HepG2 (cell line): ENCODE results near the gene SMYD2. TPM values are rescaled to one million over a fixed set of nuclear protein-coding genes. Genes with fewer than 3 reads are reported as not detected.

ENCODE experiments used
- DMAP1 ChIP-seq: IDR thresholded peaks from 2 replicates; pipeline ENCODE4 v1.6.1; 2016
- ELF4 ChIP-seq: sonication (generic); formaldehyde crosslinking; IDR thresholded peaks from 2 replicates; pipeline ENCODE4 v1.5.0; 2020; ENCODE audit warnings: missing genetic modification reagents, mild to moderate bottlenecking, moderate library complexity, borderline replicate concordance
- FOXJ3 ChIP-seq: sonication (generic); formaldehyde crosslinking; IDR thresholded peaks from 2 replicates; pipeline ENCODE4 v1.4.0; 2020; ENCODE audit warnings: missing genetic modification reagents, mild to moderate bottlenecking, borderline replicate concordance
- HOXD1 ChIP-seq: sonication (generic); formaldehyde crosslinking; IDR thresholded peaks from 2 replicates; pipeline ENCODE4 v1.5.0; 2020; ENCODE audit warnings: missing genetic modification reagents
- KAT2B ChIP-seq: fragments of 150-350 bp; IDR thresholded peaks from 2 replicates; pipeline ENCODE4 v1.6.1; 2014; ENCODE audit warnings: low read depth, low read length, borderline replicate concordance
- KDM5A ChIP-seq: fragments of 200-600 bp; sonication (generic); IDR thresholded peaks from 2 replicates; pipeline ENCODE4 v1.7.0; 2018; ENCODE audit warnings: antibody characterized with exemption, mild to moderate bottlenecking, low read length, borderline replicate concordance
- TSC22D2 ChIP-seq: sonication (generic); formaldehyde crosslinking; IDR thresholded peaks from 2 replicates; pipeline ENCODE4 v1.5.1; 2020; ENCODE audit warnings: missing genetic modification reagents, mild to moderate bottlenecking, borderline replicate concordance
- ZBTB42 ChIP-seq: sonication (generic); formaldehyde crosslinking; IDR thresholded peaks from 2 replicates; pipeline ENCODE4 v1.5.0; 2020; ENCODE audit warnings: mild to moderate bottlenecking, missing genetic modification reagents
- ZNF3 ChIP-seq: IDR thresholded peaks from 2 replicates; pipeline ENCODE4 v1.7.0; 2017; ENCODE audit warnings: inconsistent platforms
- ZNF605 ChIP-seq: sonication (generic); formaldehyde crosslinking; IDR thresholded peaks from 2 replicates; pipeline ENCODE4 v1.8.0; 2022; ENCODE audit warnings: mild to moderate bottlenecking, missing genetic modification reagents
- ZNF790 ChIP-seq: sonication (generic); formaldehyde crosslinking; IDR thresholded peaks from 2 replicates; pipeline ENCODE4 v1.8.0; 2022; ENCODE audit warnings: missing genetic modification reagents, mild to moderate bottlenecking, borderline replicate concordance
- polyA plus RNA-seq, 8 experiments: library from polyadenylated mRNA; depleted of rRNA in 3 of 8; stranded (reverse) in 7 of 8; unstranded in 1 of 8; fragments of >200 nt; fragmentation: Illumina TruSeq in 4 of 8; extraction: Trizol in 4 of 8; gene quantifications; 2 replicates each; pipeline versions ENCODE4 v1.2.1 to v1.2.3, GENCODE V29; 2011 to 2016; ENCODE audit warnings: low read depth in 4 of 8, missing spikeins in 1 of 8, mixed read lengths in 1 of 8; ENCODE audit not compliant: insufficient read depth in 1 of 8
- total RNA-seq, 5 experiments: library from RNA; depleted of rRNA; stranded (reverse); fragments of >200 nt; fragmentation: Illumina TruSeq; extraction: Trizol; gene quantifications; 2 replicates each; pipeline ENCODE4 v1.2.3, GENCODE V29; 2016; ENCODE audit warnings: low read depth in 1 of 5
- TF ChIP-seq, protein P1 (sequence below): sonication (generic); formaldehyde crosslinking; IDR thresholded peaks from one replicate; pipeline ENCODE4 v1.5.1; 2020; ENCODE audit warnings: mild to moderate bottlenecking, missing genetic modification reagents; ENCODE audit errors: not compliant biosample characterization
- TF ChIP-seq, protein P2 (sequence below): IDR thresholded peaks from 2 replicates; pipeline ENCODE4 v1.6.1; 2018; ENCODE audit warnings: missing genetic modification reagents
- TF ChIP-seq, protein P3 (sequence below): IDR thresholded peaks from 2 replicates; pipeline ENCODE4 v1.6.1; 2012; ENCODE audit warnings: low read length, improper control_type of control experiment
- TF ChIP-seq, protein P4 (sequence below): sonication (generic); formaldehyde crosslinking; IDR thresholded peaks from 2 replicates; pipeline ENCODE4 v1.8.0; 2022; ENCODE audit warnings: mild to moderate bottlenecking, missing genetic modification reagents, borderline replicate concordance

Gene SMYD2
- total and polyA plus RNA-seq, 2 of the 13 experiments (the other 11 are each of a cell fraction or from before 2014, with no cell fraction given): 72.7 to 139 TPM

DNA sequence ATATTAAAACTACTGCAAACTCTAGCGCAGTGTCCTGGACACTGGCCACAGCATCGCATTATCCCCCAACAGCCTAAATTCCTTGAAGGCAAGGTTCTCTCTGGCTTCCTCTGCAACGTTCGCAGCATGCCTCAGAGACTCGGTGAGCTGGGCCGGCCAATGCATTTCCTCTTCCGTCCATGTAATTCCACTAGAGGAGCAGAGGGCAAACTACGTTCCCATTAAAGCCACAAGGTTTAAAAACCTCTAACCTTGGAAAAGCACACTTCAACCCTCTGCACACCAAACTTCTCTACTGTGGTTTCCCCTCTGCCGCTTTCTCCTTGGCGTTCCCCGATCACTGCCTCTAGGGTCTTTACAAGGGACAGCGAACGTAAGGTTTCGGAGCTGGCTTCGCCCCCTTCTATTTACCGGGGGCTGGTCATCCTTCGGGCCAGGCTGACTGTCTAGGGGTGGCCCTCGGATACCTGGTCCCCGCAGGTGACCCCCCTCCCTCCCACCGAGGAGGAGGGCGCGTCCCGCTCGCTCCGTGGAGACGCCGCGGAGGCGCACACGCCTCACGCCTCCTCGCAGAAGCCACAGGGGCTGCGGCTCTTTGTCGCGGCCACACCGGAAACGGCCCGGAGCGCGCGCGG is 456 bp upstream of the SMYD2 start (continued):
- TF ChIP-seq, protein P1, sequence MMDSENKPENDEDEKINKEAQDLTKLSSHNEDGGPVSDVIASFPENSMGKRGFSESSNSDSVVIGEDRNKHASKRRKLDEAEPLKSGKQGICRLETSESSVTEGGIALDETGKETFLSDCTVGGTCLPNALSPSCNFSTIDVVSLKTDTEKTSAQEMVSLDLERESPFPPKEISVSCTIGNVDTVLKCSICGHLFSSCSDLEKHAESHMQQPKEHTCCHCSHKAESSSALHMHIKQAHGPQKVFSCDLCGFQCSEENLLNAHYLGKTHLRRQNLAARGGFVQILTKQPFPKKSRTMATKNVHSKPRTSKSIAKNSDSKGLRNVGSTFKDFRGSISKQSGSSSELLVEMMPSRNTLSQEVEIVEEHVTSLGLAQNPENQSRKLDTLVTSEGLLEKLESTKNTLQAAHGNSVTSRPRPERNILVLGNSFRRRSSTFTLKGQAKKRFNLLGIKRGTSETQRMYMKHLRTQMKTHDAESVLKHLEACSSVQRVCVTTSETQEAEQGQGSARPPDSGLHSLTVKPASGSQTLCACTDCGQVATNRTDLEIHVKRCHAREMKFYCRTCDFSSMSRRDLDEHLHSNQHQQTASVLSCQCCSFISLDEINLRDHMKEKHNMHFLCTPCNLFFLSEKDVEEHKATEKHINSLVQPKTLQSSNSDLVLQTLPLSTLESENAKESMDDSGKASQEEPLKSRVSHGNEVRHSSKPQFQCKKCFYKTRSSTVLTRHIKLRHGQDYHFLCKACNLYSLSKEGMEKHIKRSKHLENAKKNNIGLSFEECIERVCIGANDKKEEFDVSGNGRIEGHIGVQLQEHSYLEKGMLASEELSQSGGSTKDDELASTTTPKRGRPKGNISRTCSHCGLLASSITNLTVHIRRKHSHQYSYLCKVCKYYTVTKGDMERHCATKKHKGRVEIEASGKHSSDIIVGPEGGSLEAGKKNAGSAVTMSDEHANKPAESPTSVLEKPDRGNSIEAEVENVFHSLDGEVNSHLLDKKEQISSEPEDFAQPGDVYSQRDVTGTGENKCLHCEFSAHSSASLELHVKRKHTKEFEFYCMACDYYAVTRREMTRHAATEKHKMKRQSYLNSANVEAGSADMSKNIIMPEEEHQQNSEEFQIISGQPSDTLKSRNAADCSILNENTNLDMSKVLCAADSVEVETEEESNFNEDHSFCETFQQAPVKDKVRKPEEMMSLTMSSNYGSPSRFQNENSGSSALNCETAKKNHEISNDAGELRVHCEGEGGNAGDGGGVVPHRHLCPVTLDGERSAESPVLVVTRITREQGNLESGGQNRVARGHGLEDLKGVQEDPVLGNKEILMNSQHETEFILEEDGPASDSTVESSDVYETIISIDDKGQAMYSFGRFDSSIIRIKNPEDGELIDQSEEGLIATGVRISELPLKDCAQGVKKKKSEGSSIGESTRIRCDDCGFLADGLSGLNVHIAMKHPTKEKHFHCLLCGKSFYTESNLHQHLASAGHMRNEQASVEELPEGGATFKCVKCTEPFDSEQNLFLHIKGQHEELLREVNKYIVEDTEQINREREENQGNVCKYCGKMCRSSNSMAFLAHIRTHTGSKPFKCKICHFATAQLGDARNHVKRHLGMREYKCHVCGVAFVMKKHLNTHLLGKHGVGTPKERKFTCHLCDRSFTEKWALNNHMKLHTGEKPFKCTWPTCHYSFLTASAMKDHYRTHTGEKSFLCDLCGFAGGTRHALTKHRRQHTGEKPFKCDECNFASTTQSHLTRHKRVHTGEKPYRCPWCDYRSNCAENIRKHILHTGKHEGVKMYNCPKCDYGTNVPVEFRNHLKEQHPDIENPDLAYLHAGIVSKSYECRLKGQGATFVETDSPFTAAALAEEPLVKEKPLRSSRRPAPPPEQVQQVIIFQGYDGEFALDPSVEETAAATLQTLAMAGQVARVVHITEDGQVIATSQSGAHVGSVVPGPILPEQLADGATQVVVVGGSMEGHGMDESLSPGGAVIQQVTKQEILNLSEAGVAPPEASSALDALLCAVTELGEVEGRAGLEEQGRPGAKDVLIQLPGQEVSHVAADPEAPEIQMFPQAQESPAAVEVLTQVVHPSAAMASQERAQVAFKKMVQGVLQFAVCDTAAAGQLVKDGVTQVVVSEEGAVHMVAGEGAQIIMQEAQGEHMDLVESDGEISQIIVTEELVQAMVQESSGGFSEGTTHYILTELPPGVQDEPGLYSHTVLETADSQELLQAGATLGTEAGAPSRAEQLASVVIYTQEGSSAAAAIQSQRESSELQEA: no peak
- TF ChIP-seq TSC22D2 (CRISPR knock-in tag) (0 out of 2 replicates have a peak, but pooled peaks have one; percentile 32), ZBTB42 (CRISPR knock-in tag) (0 out of 2 replicates have a peak, but pooled peaks have one; percentile 16), FOXJ3 (CRISPR knock-in tag) (0 out of 2 replicates have a peak, but pooled peaks have one; percentile 22), KDM5A (no peak), HOXD1 (0 out of 2 replicates have a peak, but pooled peaks have one; percentile 39), KAT2B (no peak), ELF4 (0 out of 2 replicates have a peak, but pooled peaks have one; percentile 23), DMAP1 (CRISPR knock-in tag) (peak; percentile 64), ZNF3 (CRISPR knock-in tag) (no peak), ZNF790 (CRISPR knock-in tag) (no peak), ZNF605 (CRISPR knock-in tag) (0 out of 2 replicates have a peak, but pooled peaks have one; percentile 61)
- TF ChIP-seq, protein P2, sequence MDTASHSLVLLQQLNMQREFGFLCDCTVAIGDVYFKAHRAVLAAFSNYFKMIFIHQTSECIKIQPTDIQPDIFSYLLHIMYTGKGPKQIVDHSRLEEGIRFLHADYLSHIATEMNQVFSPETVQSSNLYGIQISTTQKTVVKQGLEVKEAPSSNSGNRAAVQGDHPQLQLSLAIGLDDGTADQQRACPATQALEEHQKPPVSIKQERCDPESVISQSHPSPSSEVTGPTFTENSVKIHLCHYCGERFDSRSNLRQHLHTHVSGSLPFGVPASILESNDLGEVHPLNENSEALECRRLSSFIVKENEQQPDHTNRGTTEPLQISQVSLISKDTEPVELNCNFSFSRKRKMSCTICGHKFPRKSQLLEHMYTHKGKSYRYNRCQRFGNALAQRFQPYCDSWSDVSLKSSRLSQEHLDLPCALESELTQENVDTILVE (CRISPR knock-in tag): no peak; the same call in 1 of the 2 replicates
- TF ChIP-seq, protein P3, sequence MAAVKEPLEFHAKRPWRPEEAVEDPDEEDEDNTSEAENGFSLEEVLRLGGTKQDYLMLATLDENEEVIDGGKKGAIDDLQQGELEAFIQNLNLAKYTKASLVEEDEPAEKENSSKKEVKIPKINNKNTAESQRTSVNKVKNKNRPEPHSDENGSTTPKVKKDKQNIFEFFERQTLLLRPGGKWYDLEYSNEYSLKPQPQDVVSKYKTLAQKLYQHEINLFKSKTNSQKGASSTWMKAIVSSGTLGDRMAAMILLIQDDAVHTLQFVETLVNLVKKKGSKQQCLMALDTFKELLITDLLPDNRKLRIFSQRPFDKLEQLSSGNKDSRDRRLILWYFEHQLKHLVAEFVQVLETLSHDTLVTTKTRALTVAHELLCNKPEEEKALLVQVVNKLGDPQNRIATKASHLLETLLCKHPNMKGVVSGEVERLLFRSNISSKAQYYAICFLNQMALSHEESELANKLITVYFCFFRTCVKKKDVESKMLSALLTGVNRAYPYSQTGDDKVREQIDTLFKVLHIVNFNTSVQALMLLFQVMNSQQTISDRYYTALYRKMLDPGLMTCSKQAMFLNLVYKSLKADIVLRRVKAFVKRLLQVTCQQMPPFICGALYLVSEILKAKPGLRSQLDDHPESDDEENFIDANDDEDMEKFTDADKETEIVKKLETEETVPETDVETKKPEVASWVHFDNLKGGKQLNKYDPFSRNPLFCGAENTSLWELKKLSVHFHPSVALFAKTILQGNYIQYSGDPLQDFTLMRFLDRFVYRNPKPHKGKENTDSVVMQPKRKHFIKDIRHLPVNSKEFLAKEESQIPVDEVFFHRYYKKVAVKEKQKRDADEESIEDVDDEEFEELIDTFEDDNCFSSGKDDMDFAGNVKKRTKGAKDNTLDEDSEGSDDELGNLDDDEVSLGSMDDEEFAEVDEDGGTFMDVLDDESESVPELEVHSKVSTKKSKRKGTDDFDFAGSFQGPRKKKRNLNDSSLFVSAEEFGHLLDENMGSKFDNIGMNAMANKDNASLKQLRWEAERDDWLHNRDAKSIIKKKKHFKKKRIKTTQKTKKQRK: no peak
- TF ChIP-seq, protein P4, sequence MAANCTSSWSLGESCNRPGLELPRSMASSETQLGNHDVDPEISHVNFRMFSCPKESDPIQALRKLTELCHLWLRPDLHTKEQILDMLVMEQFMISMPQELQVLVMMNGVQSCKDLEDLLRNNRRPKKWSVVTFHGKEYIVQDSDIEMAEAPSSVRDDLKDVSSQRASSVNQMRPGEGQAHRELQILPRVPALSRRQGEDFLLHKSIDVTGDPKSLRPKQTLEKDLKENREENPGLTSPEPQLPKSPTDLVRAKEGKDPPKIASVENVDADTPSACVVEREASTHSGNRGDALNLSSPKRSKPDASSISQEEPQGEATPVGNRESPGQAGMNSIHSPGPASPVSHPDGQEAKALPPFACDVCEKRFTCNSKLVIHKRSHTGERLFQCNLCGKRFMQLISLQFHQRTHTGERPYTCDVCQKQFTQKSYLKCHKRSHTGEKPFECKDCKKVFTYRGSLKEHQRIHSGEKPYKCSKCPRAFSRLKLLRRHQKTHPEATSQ: no peak
